Neural progenitor cell (in vitro differentiated cells): ENCODE measurements around the gene ITGAX.

Experiments used
- EZH2 ChIP-seq: fragments of 200-600 bp; sonication (generic); IDR thresholded peaks from 2 replicates; pipeline ENCODE4 v1.6.1; 2017; ENCODE audit warnings: antibody characterized with exemption, mild to moderate bottlenecking, moderate library complexity
- TF ChIP-seq, protein P1 (sequence below): fragments of 200-600 bp; sonication (generic); IDR thresholded peaks from 2 replicates; pipeline ENCODE4 v1.5.1; 2017; ENCODE audit warnings: antibody characterized with exemption, mild to moderate bottlenecking

DNA sequence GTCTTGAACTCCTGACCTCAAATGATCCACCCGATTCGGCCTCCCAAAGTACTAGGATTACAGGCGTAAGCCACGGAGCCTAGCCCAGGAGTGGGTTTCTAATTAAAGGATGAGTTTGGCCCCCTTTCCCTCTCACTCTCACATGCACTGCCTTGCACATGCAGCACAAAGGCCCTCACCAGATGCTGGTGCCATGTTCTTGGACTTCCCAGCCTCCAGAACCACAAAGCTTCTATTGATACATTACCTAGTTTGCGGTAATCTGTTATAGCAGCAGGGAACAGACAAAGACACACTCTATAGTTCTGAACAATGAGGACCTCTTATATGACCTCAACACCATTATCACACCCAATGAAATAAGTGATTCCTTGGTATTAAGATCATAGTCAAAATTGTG lies 20.3 kb downstream of the ITGAX start:
- TF ChIP-seq, protein P1, sequence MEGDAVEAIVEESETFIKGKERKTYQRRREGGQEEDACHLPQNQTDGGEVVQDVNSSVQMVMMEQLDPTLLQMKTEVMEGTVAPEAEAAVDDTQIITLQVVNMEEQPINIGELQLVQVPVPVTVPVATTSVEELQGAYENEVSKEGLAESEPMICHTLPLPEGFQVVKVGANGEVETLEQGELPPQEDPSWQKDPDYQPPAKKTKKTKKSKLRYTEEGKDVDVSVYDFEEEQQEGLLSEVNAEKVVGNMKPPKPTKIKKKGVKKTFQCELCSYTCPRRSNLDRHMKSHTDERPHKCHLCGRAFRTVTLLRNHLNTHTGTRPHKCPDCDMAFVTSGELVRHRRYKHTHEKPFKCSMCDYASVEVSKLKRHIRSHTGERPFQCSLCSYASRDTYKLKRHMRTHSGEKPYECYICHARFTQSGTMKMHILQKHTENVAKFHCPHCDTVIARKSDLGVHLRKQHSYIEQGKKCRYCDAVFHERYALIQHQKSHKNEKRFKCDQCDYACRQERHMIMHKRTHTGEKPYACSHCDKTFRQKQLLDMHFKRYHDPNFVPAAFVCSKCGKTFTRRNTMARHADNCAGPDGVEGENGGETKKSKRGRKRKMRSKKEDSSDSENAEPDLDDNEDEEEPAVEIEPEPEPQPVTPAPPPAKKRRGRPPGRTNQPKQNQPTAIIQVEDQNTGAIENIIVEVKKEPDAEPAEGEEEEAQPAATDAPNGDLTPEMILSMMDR: no peak
- no peak for TF ChIP-seq EZH2
